Activated CD8-positive, alpha-beta T cell treated with anti-CD3 and anti-CD28 coated beads for 36 hours (primary cell): Measurements from ENCODE around the gene RAB4A. TPM values are rescaled to one million over a fixed set of nuclear protein-coding genes. Genes with fewer than 3 reads are reported as not detected.

Experiments
- ATAC-seq: fragments of 200-7000 bp; cut with Tn5 transposase; one replicate; pipeline ENCODE4 v1.10.0; 2021; ENCODE audit warnings: mild to moderate bottlenecking, moderate library complexity
- CTCF ChIA-PET: fragments of 350-600 bp; sonication (Branson Sonifier 250); formaldehyde crosslinking; loops from one replicate; lab custom pipeline; 2021; ENCODE audit warnings: antibody characterized with exemption; lab: Charles Lee
- POLR2A ChIA-PET: fragments of 350-600 bp; sonication (Branson Sonifier 250); formaldehyde crosslinking; loops from one replicate; lab custom pipeline; 2021; ENCODE audit warnings: antibody characterized with exemption; lab: Charles Lee
- DNase-seq: peaks from one replicate; pipeline ENCODE4 v3.0.0-alpha.2; 2020
- H3K27ac Mint-ChIP-seq: one replicate; pipeline ENCODE4 v1.8.0; 2021; ENCODE audit warnings: mild to moderate bottlenecking, mixed read lengths
- H3K27me3 Mint-ChIP-seq: one replicate; pipeline ENCODE4 v1.8.0; 2021; ENCODE audit warnings: mixed read lengths
- H3K36me3 Mint-ChIP-seq: one replicate; pipeline ENCODE4 v1.8.0; 2021; ENCODE audit warnings: low read depth, mixed read lengths
- H3K4me1 Mint-ChIP-seq: one replicate; pipeline ENCODE4 v1.8.0; 2021; ENCODE audit warnings: low read depth, mixed read lengths
- H3K4me3 Mint-ChIP-seq: one replicate; pipeline ENCODE4 v1.8.0; 2021; ENCODE audit warnings: mild to moderate bottlenecking, moderate library complexity, mixed read lengths
- H3K9me3 Mint-ChIP-seq: one replicate; pipeline ENCODE4 v1.8.0; 2021; ENCODE audit warnings: mixed read lengths
- intact Hi-C: fragments of 100-400 bp; cut with micrococcal nuclease; formaldehyde crosslinking; loops from one replicate; pipeline ENCODE4 v1.10.0; 2022
- total RNA-seq, 2 experiments: library from RNA; stranded (reverse); gene quantifications; one replicate each; pipeline ENCODE4 v1.2.3, GENCODE V29; 2021
- TF ChIP-seq, protein P1 (sequence below): fragments of 200-600 bp; IDR thresholded peaks from one replicate; pipeline ENCODE4 v1.8.0; 2022; ENCODE audit warnings: antibody characterized with exemption, mild to moderate bottlenecking

The RAB4A gene
- total RNA-seq, 2 experiments from 2014 or later, result 27.2 to 30.6 TPM

DNA sequence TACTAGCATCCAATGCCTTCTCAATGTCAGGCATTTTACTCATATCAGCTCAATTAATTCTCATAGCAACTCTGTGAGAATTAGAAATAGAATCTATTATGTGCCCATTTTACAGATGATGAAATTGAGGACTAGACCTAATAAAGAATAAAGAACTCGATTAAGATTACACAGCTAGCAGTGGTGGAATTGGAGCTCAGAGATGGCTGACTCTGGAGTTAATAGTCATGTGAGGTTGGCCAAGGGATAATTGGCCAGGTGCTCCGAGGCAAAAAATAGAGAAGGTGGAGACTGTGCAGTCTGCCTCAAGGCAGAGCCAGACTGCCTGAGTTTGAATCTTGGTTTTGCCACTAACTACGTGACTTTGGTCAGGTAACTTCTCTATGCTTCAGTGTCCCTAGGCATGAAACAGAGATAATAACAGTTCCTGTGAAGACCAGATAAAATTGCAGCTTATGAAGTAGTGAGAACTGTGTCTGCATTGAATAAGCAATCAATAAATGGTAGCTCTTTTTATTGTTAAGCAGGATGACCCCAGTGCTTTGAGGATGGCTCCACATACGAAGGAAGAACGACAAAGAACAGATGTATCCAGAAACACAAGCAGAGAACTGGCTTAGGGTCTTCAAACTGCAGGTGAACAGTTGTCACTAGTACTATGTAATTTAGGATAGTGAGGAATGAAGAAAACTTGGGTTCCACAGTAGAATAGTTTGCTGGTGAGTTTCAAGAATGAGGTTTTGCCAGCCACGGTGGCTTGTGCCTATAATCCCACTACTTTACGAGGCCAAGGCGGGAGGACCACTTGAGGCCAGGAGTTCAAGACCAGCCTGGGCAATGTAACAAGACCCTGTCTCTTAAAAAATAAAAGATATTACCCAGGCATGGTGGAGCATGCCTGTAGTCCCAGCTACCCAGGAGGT lies 78.8 kb downstream of the RAB4A start:
- TF ChIP-seq, protein P1, sequence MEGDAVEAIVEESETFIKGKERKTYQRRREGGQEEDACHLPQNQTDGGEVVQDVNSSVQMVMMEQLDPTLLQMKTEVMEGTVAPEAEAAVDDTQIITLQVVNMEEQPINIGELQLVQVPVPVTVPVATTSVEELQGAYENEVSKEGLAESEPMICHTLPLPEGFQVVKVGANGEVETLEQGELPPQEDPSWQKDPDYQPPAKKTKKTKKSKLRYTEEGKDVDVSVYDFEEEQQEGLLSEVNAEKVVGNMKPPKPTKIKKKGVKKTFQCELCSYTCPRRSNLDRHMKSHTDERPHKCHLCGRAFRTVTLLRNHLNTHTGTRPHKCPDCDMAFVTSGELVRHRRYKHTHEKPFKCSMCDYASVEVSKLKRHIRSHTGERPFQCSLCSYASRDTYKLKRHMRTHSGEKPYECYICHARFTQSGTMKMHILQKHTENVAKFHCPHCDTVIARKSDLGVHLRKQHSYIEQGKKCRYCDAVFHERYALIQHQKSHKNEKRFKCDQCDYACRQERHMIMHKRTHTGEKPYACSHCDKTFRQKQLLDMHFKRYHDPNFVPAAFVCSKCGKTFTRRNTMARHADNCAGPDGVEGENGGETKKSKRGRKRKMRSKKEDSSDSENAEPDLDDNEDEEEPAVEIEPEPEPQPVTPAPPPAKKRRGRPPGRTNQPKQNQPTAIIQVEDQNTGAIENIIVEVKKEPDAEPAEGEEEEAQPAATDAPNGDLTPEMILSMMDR, result no peak
- no peak overlapping the region for H3K27ac Mint-ChIP-seq
- H3K4me3 Mint-ChIP-seq, result no peak overlapping the region
- ChIA-PET POLR2A (no interaction called here), CTCF (interaction anchor here (1.4 kb wide), 1 partner anchor 10 kb away, joined by 6 read pairs; no protein-coding TSS in a partner anchor)
- DNase-seq (no peak), ATAC-seq (no peak)
- peaks cover 15% of the 10 kb centered on the region for H3K27me3 Mint-ChIP-seq
- H3K4me1 Mint-ChIP-seq, result no peaks in the 10 kb centered on the region
- peaks cover 2% of the 10 kb centered on the region for H3K9me3 Mint-ChIP-seq
- intact Hi-C loops, result loop anchor here (10.0 kb wide), 2 partner anchors 55 to 75 kb away; partner anchors contain the start of gene RAB4A
- no peaks in the 10 kb centered on the region for H3K36me3 Mint-ChIP-seq

DNA sequence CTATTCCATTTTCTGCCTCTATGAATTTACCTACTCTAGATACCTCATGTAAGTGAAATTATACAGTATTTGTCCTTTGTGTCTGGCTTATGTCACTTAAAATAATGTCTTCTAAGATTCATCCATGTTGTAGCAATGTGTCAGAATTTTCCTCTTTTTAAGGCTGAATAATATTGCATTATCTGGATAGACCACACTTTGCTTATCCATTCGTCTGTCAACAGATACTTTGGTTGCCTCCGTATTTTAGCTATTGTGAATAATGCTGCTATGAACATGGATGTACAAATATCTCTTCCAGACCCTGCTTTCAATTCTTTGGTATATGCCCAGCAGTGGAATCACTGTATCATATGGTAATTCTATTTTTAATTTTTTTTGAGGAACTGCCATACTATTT lies 82.1 kb downstream of the RAB4A start:
- Mint-ChIP-seq H3K4me3 (no peak overlapping the region), H3K9me3 (peaks cover 7% of the 10 kb centered on the region), H3K27me3 (peaks cover 12% of the 10 kb centered on the region), H3K27ac (no peak overlapping the region), H3K36me3 (no peaks in the 10 kb centered on the region), H3K4me1 (no peaks in the 10 kb centered on the region)
- ATAC-seq (no peak), DNase-seq (no peak)
- intact Hi-C loops, result no loop called here
- TF ChIP-seq, protein P1, result no peak
- POLR2A ChIA-PET, result no interaction called here
- CTCF ChIA-PET, result no interaction called here

DNA sequence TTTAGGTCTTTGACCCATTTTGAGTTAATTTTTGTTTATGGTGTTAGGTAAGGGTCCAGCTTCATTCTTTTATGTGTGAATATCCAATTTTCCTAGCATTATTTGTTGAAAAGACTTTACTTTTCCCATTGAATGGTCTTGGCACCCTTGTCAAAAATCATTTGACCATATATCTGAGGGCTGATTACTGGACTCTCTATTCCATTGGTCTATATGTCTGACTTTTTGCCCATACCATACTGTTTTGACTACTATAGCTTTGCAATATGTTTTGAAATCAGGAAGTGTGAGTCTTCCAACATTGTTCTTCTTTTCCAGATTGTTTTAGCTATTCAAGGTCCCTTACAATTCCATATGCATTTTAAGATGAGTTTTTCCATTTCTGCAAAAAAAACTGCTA lies 83.3 kb downstream of the RAB4A start:
- H3K27me3 Mint-ChIP-seq, result peaks cover 14% of the 10 kb centered on the region
- H3K36me3 Mint-ChIP-seq, result no peaks in the 10 kb centered on the region
- H3K4me3 Mint-ChIP-seq, result no peak overlapping the region
- intact Hi-C loops, result no loop called here
- TF ChIP-seq, protein P1, result no peak
- no peak overlapping the region for H3K27ac Mint-ChIP-seq
- POLR2A ChIA-PET, result interaction anchor here (0.8 to 0.9 kb wide), 2 partner anchors 17 to 63 kb away, joined by 3 read pairs; no protein-coding TSS in a partner anchor
- ATAC-seq (no peak), DNase-seq (no peak)
- no peaks in the 10 kb centered on the region for H3K4me1 Mint-ChIP-seq
- peaks cover 7% of the 10 kb centered on the region for H3K9me3 Mint-ChIP-seq
- CTCF ChIA-PET, result interaction anchor here (0.9 kb wide), 1 partner anchor 50 kb away, joined by 3 read pairs; no protein-coding TSS in a partner anchor

Other genes with a start within 250 kb of the RAB4A start
- 10 to 100 TPM in 1 of 2 experiments, 1 to 10 TPM in 1; 9.9 to 10.8 TPM for gene CCSAP, start 71.9 kb downstream of the RAB4A start, total RNA-seq
- gene ACTA1, start 163.0 kb downstream of the RAB4A start, total RNA-seq, result not detected
- gene NUP133, start 237.2 kb downstream of the RAB4A start, total RNA-seq, result 10 to 100 TPM; 58.9 to 59.7 TPM